ENCODE results near the gene MCF2.

MCF2 gene

DNA sequence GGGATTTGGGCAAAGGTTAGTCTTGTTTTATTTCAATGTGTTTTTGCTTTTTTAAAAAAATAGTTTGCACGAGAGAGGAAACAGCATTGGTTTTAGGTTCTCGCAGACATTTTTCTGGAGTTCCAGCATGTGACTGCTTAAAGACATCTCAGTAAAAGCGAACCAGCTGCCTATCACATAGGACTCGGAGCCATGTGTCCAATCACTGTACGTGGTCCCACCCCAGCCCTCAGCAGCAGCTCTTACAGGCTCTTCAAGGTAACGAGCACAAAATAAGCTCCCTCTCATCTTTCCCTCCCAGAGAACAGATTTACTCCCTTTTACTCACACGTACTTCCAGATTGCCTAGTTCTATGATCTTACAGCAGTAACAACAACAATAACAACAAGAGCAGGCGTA is 68.7 kb downstream of the MCF2 start:
- DNase-seq: peak; percentile 9 to 82 (median 40)
- intact Hi-C loops (cut with DNase I): no loop called here

DNA sequence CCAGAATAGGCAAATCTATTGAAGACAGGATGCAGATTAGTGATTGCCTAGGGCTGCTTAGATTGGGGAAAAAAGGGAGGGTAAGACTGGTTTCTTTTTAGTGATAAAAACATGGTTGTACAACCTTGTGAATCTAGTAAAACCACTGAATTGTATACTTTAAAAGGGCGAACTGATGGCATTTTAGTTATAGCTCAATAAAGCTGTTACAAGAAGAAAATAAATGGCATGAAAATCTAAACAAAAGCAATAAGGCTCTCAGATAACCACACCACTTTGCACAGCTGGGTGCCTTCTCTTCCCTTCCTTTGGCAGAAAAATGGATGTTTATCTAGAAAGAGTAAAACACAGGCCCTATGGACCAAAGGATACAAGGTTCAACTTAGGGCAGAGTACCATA is 107.9 kb downstream of the MCF2 start:
- intact Hi-C loops (cut with DNase I): no loop called here
- DNase-seq: no peak

DNA sequence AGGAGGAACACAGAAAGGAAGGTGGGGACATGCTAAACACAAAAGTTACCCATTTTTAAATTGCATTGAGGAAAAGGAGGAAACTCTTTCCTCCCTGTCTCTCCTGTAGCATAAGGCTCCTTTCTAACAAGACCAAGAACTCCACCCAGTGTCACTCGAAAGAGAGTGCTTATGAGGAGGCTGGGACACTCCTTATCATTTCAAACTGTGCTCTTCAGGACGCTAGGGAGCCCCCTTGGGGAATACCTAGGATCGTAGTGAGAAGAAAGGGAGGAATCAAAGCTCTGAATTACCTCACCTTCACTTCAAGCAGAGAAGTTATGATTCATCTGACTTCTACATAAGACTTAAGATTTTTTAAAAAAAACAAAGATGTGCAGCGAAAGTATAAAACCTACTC is 111.9 kb downstream of the MCF2 start:
- DNase-seq: peak in 1 of 42 donors; percentile 6
- intact Hi-C loops (cut with DNase I): no loop called here

DNA sequence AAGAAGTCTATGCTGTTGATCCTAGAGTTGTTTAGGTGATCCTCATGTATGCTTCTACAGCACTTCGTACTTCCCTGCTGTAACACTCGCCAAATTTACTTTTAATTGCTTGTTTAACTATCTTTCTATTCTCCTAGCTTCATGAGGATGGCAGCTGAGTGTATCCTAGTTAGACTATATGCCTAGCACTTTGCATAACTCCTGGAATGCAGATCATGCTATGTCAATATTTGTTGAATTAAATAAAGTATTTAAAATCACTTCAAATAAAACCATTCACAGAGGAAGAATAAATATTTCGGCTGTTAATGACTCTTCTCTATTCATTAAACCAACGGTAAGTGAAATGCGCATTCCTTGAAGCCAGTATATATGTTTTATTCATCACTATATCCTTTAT is 122.4 kb downstream of the MCF2 start:
- intact Hi-C loops (cut with DNase I): no loop called here
- no peak for DNase-seq

DNA sequence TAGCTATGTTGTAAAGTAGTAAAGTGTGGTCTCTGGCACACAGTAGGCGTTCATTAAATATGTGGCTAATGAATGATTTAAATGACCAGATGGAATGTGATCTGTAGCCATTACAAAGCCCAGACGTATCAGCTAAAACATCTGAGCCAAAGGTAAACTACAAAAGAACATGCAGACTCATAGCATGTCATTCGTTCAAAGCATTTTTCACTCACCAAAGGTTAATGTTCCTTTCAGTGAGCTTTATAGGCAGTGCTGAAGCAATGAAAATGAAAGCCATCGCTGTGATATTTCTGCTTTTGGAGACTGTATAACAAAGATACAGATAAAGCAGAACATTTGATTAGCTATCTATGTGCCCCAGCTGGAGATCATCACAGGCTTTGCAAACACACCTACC is 126.9 kb downstream of the MCF2 start:
- intact Hi-C loops (cut with DNase I): no loop called here
- DNase-seq: no peak

DNA sequence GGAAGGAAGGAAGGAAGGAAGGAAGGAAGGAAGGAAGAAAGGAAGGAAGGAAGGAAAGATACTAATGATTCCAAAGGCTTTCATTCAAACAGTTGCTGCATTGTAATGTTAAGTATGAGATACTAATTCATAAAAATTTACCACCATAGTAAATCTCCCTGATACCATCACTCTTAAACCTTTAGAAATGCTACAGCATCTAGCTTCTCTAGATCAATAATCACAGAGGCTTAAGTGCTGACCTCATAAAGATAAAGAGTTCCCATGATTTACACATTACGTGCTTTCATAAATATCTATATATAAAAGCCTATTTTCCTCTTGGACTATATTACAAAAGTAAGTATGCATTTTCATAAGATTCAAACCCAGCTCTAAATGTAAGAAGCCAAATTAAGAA is 141.0 kb downstream of the MCF2 start:
- intact Hi-C loops (cut with DNase I): no loop called here
- no peak for DNase-seq

DNA sequence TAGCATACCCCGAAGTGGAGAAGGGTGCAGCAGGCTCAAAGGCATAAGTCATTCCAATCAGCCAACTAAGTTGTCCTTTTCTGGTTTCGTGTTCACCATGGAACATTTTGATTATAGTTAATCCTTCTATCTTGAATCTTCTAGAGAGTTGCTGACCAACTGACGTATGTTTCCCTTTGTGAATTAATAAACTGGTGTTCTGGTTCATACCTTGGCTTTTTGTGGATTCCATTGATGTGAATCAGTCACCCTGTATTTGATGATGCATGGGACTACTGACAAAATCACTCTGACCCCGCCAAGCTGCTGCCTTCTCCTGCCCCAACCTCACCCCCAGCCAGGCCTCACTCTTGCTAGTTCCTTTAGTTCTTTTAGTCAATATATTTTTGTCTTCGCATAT is 144.7 kb downstream of the MCF2 start:
- no peak for DNase-seq
- intact Hi-C loops (cut with DNase I): no loop called here

DNA sequence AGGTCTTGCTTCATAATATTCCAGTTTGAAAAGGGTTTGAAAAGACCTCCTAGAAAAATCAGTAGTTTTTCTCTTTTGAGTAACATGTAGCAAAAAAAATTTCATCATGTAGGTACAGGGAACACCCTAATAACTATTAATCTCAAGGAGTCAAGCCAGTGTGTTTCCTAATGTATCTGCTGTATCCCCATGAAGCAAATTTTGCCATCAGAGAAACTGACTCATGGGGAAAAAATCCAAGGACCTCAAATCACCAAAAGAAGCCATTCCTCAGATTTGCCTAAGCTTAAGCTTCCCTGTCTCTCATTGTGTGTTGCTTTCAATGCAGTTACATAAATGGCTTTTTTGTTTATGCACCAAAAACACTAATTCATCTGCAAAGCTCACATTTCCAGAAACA is 147.7 kb downstream of the MCF2 start:
- intact Hi-C loops (cut with DNase I): no loop called here
- no peak for DNase-seq

DNA sequence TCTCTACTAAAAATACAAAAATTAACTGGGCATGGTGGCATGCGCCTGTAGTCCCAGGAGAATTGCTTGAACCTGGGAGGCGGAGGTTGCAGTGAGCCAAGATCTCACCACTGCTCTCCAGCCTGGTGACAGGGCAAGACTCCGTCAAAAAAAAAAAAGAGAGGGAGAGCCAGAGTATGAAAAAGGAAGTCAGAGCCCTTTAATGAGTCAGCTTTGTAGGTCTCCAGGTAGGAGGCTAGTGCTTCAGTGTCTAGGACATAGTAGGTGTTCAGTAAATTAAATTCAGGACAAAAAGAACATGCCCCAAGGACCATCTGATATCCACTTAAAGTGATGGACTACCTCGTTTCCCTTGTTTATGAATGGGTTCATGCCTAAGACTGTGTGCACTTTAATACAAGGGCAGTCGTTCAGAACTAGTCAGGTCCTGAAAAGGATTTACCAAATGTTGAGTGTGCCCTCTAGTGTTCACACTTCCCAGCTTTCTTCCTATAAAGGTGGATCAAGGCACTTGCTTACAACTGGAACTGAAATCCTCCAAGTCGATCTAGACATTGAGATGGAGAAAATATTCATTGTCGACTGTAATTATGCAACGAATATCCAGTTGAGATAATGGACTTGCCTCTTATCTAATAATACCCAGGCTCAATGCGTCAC is 148.5 kb downstream of the MCF2 start:
- peak in 19 of 42 donors; percentile 2 to 58 (median 34) for DNase-seq
- intact Hi-C loops (cut with DNase I): no loop called here

DNA sequence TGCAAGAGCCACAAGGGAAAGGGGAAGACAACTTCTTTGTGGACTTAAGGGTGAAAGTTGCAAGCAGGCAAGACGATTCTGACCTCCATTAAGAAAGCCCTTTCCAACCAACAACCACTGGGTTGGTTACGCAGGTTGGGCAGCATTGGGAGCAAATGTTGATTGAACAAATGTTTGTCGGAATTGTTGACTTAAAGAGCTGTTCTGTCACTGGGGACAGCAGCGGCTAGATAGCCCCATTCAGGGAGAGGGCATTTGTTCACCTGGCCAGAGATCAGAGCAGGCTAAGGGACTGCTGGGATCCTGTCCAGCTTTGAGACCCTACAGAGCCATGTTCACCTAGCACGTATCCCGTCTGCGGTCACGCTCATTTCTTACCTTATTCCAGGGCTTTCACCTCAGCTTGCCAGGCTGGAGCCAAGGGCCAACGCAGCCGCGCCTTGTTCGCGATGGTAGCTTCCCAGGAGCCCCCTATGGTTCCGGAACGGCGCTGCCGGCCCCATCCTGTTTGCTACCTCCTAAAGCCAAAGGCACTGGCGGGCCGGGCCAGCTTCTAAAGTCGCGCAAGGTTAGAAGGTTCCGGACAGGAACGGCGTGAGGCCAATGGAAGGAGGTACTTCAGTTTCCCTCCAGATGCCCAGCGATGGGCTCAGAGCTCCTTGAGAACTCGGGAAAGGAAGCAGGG is 152.8 kb downstream of the MCF2 start:
- intact Hi-C loops (cut with DNase I): no loop called here
- DNase-seq: no peak

DNA sequence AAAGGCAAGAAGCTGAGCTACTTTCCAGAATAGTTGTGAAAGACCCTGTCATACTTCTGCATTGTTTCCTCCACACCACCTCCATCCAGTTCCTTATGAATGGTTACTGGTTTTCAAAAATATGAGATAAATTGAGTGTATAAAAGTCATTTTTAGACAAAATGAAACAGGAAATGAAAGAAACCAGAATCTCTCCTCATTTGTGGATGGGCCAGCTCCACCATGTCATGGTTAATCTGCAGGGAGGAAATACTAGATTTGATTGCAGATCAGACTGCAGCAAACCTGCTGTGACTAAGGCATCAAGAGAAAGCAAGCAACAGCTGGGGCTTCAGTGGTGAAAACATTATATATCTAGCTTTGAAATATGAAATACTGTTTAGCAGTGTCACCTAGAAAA is 153.6 kb downstream of the MCF2 start:
- intact Hi-C loops (cut with DNase I): no loop called here
- no peak for DNase-seq

DNA sequence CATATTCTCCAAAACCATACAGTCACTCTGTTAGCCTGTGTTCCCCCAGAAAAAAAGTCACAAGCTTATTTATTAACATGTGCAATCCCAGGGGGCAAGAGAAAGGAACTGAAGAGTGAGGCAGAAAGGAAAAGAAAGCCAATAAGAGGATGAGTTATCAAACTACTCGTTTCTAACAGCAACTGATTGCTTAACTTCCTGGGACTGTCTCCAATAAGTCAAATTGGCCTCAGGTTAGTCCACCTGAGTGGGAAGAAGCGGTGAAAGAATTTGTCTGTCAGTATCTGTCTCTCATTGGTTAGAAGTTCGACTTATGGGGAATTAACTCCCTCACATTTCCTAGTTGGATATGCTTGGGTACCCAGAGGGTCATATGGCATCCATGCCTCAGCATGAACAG is 163.4 kb downstream of the MCF2 start:
- no peak for DNase-seq
- intact Hi-C loops (cut with DNase I): no loop called here

DNA sequence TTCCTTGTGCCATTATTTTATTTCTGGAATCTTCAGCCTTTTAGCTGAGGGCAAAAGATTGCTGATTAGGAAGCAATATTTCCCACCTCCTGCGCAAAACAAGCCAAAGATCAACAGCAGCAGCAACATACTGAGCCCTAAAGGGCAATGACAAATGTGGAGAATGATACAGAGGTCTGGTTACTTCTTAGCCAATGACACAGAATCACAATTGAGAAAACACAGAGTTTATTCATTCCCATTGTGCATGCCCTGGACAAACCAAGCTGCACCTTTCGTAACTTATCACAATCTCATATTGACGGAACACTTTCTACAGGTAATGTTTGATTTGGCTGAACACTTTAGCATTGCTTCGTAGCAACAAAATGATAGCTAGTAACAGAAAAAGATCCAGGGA is 164.0 kb downstream of the MCF2 start:
- intact Hi-C loops (cut with DNase I): no loop called here

DNA sequence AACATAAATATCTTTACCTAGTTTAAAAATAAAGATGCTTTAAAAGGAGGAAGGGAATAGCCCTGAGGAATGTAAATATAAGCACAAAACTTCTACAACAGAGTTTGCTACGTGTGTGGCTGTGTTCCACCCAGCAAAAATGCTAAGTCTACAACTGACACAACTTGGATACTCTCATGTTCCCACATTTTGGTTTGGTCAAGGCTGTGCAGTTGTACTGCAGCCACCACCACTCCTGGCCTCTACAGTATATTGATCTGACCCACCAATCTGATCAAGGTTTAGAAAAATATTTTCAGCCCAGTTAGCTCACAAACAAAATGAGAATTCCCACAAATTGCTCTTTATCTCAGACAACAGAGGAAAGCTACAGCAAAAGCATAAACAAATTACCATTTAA is 165.3 kb downstream of the MCF2 start:
- intact Hi-C loops (cut with DNase I): no loop called here

More for the DNA sequence above, 164.0 kb downstream of the MCF2 start:
- no peak for DNase-seq

DNA sequence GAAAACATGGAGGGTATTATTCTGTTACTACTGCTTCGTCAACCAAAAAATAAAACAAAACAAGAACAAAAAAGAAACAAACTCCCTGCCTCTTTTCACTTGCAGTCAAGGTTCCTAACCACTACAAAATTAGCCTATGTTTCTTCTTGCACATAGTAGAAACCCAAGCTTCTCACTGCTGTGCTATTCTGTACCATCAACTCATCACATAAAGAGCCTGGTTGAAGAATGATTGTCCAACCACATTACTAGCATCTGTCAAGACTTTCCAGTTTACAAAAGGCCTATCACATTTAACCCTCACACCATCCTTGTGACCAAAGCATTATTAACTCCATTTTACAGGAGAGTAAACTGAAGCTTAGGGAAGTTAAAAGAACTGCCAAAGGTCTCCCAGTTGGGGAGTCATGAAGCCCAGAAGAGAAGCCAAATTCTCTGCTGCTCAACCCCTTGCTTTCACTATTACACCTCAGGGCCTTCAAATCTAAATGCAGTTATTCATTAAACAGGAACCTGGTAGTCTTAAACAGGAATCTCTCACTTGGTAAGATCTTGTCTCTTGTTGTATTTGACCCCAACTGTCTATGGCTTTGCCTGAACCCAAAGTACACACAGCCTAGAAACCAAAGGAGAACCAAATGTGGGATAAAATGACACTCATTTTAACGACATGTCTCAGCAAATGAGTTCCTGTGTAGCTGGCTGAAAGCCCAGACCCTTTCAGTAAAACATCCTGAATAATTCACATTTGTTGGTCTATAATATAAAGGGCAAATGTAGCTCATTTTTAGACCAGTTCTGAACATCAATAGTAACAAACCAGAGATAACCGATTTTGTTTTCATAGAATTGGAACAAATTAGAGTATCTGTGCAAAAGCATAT is 168.8 kb downstream of the MCF2 start:
- DNase-seq: no peak
- intact Hi-C loops (cut with DNase I): no loop called here

More for the DNA sequence above, 165.3 kb downstream of the MCF2 start:
- no peak for DNase-seq

DNA sequence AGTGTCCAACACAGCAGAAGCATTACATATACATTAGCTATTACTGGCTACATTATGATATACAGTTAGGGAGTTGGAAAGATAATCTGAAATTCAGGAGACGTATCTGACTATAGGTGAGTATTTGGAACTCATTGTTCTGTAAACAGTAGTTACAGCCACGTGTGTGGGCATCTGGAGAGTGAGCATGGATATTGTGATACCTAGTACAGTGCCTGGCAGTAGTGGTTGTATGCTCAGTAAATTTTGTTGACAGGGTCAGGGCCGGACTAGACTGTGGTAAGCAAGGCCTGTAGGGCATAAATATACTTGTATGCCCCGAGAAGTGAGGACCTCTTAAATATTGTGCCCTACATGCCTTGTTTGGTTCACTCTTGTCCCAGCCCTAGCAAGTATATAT is 174.5 kb downstream of the MCF2 start:
- no peak for DNase-seq
- intact Hi-C loops (cut with DNase I): no loop called here

DNA sequence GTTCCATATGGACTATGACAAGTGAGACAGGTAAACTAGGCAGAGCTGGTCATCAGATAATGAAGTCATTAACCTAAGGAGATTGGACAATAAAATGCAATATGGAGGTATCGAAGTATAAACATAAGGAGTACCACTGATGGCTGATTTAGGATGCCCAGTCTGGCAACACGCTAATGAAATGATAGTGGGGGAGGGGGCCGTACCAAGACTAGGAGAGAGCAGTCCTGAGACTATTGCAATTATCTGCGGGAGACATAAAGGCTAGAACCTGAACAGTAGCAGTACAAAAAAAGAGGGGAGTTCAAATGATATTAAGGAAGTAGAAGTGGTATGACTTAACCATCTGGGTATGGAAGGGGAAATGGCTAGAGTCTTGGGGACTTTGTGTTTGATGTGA is 175.1 kb downstream of the MCF2 start:
- intact Hi-C loops (cut with DNase I): no loop called here
- no peak for DNase-seq

Data from head of caudate nucleus (tissue), 42 donors.